ENCODE measurements around the gene GNRH2. TPM values are rescaled to one million over a fixed set of nuclear protein-coding genes. Genes with fewer than 3 reads are reported as not detected.

Gene GNRH2
- total and polyA plus RNA-seq, 10 of the 15 experiments (the other 5 are each of a cell fraction or from before 2014, with no cell fraction given) = 0.12 to 0.85 (median 0.31) TPM; not detected in 7

DNA sequence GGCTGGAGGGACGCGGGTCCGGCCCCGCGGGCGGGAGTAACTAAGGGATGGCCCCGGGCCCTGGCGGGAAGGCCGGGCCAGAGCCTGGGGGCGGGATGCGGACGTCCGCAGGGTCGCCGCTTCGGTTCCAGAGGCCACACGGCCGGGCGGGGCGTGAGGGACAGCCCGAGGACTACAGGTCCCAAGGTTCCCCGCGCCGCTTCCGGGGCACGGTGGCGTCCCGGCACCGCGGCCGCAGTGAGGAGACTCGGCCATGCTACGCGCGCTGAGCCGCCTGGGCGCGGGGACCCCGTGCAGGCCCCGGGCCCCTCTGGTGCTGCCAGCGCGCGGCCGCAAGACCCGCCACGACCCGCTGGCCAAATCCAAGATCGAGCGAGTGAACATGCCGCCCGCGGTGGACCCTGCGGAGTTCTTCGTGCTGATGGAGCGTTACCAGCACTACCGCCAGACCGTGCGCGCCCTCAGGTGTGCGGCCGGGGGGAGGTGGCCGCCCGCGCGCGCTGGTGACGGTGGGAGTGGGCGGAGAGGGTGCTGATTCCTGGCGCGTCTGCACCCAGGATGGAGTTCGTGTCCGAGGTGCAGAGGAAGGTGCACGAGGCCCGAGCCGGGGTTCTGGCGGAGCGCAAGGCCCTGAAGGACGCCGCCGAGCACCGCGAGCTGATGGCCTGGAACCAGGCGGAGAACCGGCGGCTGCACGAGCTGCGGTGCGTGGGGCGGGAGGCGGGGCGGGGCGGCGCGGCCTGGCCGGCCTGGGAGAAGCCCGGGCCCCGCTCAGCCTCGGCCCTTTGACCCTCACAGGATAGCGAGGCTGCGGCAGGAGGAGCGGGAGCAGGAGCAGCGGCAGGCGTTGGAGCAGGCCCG lies 2.6 kb downstream of the GNRH2 start, which contains the start of gene MRPS26 (continued):
- TF ChIP-seq, protein P1, sequence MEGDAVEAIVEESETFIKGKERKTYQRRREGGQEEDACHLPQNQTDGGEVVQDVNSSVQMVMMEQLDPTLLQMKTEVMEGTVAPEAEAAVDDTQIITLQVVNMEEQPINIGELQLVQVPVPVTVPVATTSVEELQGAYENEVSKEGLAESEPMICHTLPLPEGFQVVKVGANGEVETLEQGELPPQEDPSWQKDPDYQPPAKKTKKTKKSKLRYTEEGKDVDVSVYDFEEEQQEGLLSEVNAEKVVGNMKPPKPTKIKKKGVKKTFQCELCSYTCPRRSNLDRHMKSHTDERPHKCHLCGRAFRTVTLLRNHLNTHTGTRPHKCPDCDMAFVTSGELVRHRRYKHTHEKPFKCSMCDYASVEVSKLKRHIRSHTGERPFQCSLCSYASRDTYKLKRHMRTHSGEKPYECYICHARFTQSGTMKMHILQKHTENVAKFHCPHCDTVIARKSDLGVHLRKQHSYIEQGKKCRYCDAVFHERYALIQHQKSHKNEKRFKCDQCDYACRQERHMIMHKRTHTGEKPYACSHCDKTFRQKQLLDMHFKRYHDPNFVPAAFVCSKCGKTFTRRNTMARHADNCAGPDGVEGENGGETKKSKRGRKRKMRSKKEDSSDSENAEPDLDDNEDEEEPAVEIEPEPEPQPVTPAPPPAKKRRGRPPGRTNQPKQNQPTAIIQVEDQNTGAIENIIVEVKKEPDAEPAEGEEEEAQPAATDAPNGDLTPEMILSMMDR (IDR thresholded peaks at IDR 0.05 in 2 of 3, conservative IDR thresholded peaks at IDR 0.05 in 1 of 3; ENCODE audit: control insufficient read depth in 2 of 3, extremely low read depth in 1 of 3, insufficient read depth in 1 of 3, low read depth in 3 of 3, low read length in 3 of 3) = no peak
- TF ChIP-seq SIX5 (IDR thresholded peaks at IDR 0.05; ENCODE audit: low read depth, low read length, severe bottlenecking) (peak; percentile 80), HDAC6 (IDR thresholded peaks at IDR 0.05; ENCODE audit: unreplicated experiment) (peak; percentile 97), CBX5 (IDR thresholded peaks at IDR 0.05; ENCODE audit: low read depth) (no peak), POU2F2 (IDR thresholded peaks at IDR 0.05; ENCODE audit: borderline replicate concordance, low read depth, low read length) (peak; percentile 46; the same call in 2 of the 3 replicates), SMAD1 (IDR thresholded peaks at IDR 0.05; ENCODE audit: low read depth, partially characterized antibody) (no peak), SUZ12 (IDR thresholded peaks at IDR 0.05; ENCODE audit: unreplicated experiment) (no peak), NFYA (IDR thresholded peaks at IDR 0.05; ENCODE audit: borderline replicate concordance, low read depth, low read length) (no peak), WRNIP1 (IDR thresholded peaks at IDR 0.05; ENCODE audit: borderline replicate concordance, low read depth, low read length) (no peak), NFXL1 (IDR thresholded peaks at IDR 0.05; ENCODE audit: borderline replicate concordance) (no peak), POLR2AphosphoS5 (IDR thresholded peaks at IDR 0.05; ENCODE audit: low read length) (peak; percentile 69; the same call in 1 of the 2 replicates), HCFC1 (IDR thresholded peaks at IDR 0.05; ENCODE audit: low read length) (peak; percentile 87), KAT2A (conservative IDR thresholded peaks at IDR 0.05; ENCODE audit: control insufficient read depth, low read depth, low read length) (no peak), BMI1 (IDR thresholded peaks at IDR 0.05; ENCODE audit: borderline replicate concordance) (no peak)
- TF ChIP-seq, protein P2, sequence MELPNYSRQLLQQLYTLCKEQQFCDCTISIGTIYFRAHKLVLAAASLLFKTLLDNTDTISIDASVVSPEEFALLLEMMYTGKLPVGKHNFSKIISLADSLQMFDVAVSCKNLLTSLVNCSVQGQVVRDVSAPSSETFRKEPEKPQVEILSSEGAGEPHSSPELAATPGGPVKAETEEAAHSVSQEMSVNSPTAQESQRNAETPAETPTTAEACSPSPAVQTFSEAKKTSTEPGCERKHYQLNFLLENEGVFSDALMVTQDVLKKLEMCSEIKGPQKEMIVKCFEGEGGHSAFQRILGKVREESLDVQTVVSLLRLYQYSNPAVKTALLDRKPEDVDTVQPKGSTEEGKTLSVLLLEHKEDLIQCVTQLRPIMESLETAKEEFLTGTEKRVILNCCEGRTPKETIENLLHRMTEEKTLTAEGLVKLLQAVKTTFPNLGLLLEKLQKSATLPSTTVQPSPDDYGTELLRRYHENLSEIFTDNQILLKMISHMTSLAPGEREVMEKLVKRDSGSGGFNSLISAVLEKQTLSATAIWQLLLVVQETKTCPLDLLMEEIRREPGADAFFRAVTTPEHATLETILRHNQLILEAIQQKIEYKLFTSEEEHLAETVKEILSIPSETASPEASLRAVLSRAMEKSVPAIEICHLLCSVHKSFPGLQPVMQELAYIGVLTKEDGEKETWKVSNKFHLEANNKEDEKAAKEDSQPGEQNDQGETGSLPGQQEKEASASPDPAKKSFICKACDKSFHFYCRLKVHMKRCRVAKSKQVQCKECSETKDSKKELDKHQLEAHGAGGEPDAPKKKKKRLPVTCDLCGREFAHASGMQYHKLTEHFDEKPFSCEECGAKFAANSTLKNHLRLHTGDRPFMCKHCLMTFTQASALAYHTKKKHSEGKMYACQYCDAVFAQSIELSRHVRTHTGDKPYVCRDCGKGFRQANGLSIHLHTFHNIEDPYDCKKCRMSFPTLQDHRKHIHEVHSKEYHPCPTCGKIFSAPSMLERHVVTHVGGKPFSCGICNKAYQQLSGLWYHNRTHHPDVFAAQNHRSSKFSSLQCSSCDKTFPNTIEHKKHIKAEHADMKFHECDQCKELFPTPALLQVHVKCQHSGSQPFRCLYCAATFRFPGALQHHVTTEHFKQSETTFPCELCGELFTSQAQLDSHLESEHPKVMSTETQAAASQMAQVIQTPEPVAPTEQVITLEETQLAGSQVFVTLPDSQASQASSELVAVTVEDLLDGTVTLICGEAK (IDR thresholded peaks at IDR 0.05; ENCODE audit: borderline replicate concordance) = peak; percentile 51; the same call in 1 of the 2 replicates
- TF ChIP-seq, protein P3, sequence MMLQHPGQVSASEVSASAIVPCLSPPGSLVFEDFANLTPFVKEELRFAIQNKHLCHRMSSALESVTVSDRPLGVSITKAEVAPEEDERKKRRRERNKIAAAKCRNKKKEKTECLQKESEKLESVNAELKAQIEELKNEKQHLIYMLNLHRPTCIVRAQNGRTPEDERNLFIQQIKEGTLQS (IDR thresholded peaks at IDR 0.05; ENCODE audit: borderline replicate concordance, extremely low read depth, low read depth, low read length) = no peak
- TF ChIP-seq, protein P4, sequence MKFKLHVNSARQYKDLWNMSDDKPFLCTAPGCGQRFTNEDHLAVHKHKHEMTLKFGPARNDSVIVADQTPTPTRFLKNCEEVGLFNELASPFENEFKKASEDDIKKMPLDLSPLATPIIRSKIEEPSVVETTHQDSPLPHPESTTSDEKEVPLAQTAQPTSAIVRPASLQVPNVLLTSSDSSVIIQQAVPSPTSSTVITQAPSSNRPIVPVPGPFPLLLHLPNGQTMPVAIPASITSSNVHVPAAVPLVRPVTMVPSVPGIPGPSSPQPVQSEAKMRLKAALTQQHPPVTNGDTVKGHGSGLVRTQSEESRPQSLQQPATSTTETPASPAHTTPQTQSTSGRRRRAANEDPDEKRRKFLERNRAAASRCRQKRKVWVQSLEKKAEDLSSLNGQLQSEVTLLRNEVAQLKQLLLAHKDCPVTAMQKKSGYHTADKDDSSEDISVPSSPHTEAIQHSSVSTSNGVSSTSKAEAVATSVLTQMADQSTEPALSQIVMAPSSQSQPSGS (IDR thresholded peaks at IDR 0.05; ENCODE audit: low read length) = no peak
- TF ChIP-seq, protein P5, sequence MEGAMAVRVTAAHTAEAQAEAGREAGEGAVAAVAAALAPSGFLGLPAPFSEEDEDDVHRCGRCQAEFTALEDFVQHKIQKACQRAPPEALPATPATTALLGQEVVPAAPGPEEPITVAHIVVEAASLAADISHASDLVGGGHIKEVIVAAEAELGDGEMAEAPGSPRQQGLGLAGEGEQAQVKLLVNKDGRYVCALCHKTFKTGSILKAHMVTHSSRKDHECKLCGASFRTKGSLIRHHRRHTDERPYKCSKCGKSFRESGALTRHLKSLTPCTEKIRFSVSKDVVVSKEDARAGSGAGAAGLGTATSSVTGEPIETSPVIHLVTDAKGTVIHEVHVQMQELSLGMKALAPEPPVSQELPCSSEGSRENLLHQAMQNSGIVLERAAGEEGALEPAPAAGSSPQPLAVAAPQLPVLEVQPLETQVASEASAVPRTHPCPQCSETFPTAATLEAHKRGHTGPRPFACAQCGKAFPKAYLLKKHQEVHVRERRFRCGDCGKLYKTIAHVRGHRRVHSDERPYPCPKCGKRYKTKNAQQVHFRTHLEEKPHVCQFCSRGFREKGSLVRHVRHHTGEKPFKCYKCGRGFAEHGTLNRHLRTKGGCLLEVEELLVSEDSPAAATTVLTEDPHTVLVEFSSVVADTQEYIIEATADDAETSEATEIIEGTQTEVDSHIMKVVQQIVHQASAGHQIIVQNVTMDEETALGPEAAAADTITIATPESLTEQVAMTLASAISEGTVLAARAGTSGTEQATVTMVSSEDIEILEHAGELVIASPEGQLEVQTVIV (IDR thresholded peaks at IDR 0.05; ENCODE audit: borderline replicate concordance, partially characterized antibody) = peak; percentile 51

Data from GM12878 (cell line).